ENCODE results near the gene DGCR2.

DGCR2 gene

GRCh38 chr22:19147195-19147780 is 25.1 kb upstream of the DGCR2 start:
- Histone ChIP-seq H3K9me3 (ENCODE audit: insufficient read depth, low read length) (no peaks in the 10 kb centered on the region), H2AFZ (ENCODE audit: low read depth, low read length) (no peak overlapping the region), H4K20me1 (ENCODE audit: insufficient read depth, low read length) (no peaks in the 10 kb centered on the region), H3K36me3 (replicated peaks; ENCODE audit: low read depth, low read length) (peaks cover 4% of the 10 kb centered on the region), H3K4me3 (ENCODE audit: low read length) (no peak overlapping the region), H3K79me2 (ENCODE audit: low read length) (peaks cover 18% of the 10 kb centered on the region), H3K4me1 (ENCODE audit: low read length) (peaks cover 7% of the 10 kb centered on the region), H3K27ac (ENCODE audit: low read length) (no peak overlapping the region), H3K9ac (ENCODE audit: low read length) (no peak overlapping the region), H3K27me3 (ENCODE audit: low read depth, low read length) (no peaks in the 10 kb centered on the region), H3K4me2 (ENCODE audit: low read length) (no peak overlapping the region)
- TF ChIP-seq CTCF (IDR thresholded peaks at IDR 0.05; ENCODE audit: low read depth, low read length) (no peak), EZH2phosphoT487 (IDR thresholded peaks at IDR 0.05; ENCODE audit: low read depth) (no peak)

DNA sequence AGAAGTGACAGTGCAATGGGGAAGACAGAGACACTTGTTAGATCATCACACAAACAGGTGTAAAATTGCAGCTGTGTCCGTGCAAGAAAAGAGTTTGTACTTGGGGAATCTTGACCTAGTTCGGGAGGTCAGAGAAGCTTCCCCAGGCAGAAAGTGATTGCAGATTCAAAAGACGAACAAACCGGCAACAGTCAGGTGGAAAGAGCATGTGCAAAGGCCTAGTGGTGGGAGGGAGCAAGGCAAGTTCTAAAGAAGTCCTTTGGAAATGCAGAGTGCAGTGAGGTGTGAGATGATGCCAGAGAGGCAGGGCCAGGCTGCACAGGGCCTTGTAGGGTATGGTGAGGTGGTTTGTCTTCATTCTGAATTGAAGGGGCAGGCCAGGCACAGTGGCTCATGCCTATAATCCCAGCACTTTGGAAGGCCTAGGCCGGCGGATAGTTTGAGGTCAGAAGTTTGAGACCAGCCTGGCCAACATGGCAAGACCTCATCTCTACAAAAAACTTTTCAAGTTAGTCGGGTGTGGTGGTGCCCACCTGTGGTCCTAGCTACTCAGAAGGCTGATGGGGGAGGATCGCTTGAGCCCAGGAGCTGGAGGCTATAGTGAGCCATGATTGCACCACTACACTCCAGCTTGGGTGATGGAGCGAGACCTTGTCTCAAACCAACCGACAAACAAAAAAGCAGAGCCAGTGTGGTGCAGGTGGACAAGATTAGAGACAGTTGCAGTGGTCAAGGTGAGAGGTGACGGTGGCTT is 24.2 kb upstream of the DGCR2 start:
- Histone ChIP-seq H3K27me3 (ENCODE audit: low read depth, low read length) (no peaks in the 10 kb centered on the region), H2AFZ (ENCODE audit: low read depth, low read length) (no peak overlapping the region), H3K79me2 (ENCODE audit: low read length) (peaks cover 18% of the 10 kb centered on the region), H3K36me3 (replicated peaks; ENCODE audit: low read depth, low read length) (peaks cover 6% of the 10 kb centered on the region), H3K9ac (ENCODE audit: low read length) (no peak overlapping the region), H3K27ac (ENCODE audit: low read length) (no peak overlapping the region), H4K20me1 (ENCODE audit: insufficient read depth, low read length) (no peaks in the 10 kb centered on the region), H3K9me3 (ENCODE audit: insufficient read depth, low read length) (no peaks in the 10 kb centered on the region), H3K4me1 (ENCODE audit: low read length) (peaks cover 7% of the 10 kb centered on the region), H3K4me3 (ENCODE audit: low read length) (no peak overlapping the region), H3K4me2 (ENCODE audit: low read length) (no peak overlapping the region)
- no peak for TF ChIP-seq CTCF (IDR thresholded peaks at IDR 0.05; ENCODE audit: low read depth, low read length)

- Histone ChIP-seq H3K9ac (ENCODE audit: low read length) (peak overlapping the region; percentile 80), H3K27ac (ENCODE audit: low read length) (no peak overlapping the region), H3K4me2 (ENCODE audit: low read length) (peak overlapping the region; percentile 98), H3K27me3 (ENCODE audit: low read depth, low read length) (no peaks in the 10 kb centered on the region), H2AFZ (ENCODE audit: low read depth, low read length) (peak overlapping the region; percentile 55), H3K4me1 (ENCODE audit: low read length) (peaks cover 7% of the 10 kb centered on the region), H3K79me2 (ENCODE audit: low read length) (peaks cover 18% of the 10 kb centered on the region), H3K9me3 (ENCODE audit: insufficient read depth, low read length) (no peaks in the 10 kb centered on the region), H3K4me3 (ENCODE audit: low read length) (peak overlapping the region; percentile 93), H4K20me1 (ENCODE audit: insufficient read depth, low read length) (no peaks in the 10 kb centered on the region), H3K36me3 (replicated peaks; ENCODE audit: low read depth, low read length) (peaks cover 27% of the 10 kb centered on the region)
- TF ChIP-seq CTCF (IDR thresholded peaks at IDR 0.05; ENCODE audit: low read depth, low read length) (no peak), EZH2phosphoT487 (IDR thresholded peaks at IDR 0.05; ENCODE audit: low read depth) (no peak)
Observed at GRCh38 chr22:19143967-19144400, 21.8 kb upstream of the DGCR2 start.

DNA sequence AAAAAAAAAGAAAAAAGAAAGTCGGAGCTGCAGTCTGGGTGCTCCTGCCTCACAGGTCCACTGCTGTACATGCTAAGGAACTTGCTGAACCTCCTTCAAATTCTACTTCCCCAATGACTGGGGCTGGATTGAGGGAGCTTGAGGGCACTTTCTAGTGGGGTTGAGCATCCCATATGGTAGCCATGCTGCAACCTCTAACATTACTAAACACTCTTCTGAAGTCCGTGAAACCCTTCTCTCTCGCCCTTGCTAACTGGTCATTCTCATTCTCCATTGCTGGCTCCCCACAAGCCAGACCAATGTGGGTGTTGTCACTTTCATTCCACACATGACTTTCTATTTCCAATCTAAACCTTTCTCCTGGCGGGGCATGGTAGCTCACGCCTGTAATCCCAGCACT is 21.0 kb upstream of the DGCR2 start:
- H2AFZ ChIP-seq (ENCODE audit: low read depth, low read length): no peak overlapping the region
- peaks cover 34% of the 10 kb centered on the region for H3K36me3 ChIP-seq (replicated peaks; ENCODE audit: low read depth, low read length)
- no peak overlapping the region for H3K27ac ChIP-seq (ENCODE audit: low read length)
- H4K20me1 ChIP-seq (ENCODE audit: insufficient read depth, low read length): no peaks in the 10 kb centered on the region
- TF ChIP-seq CTCF (IDR thresholded peaks at IDR 0.05; ENCODE audit: low read depth, low read length) (no peak), EZH2phosphoT487 (IDR thresholded peaks at IDR 0.05; ENCODE audit: low read depth) (no peak)
- H3K27me3 ChIP-seq (ENCODE audit: low read depth, low read length): no peaks in the 10 kb centered on the region
- no peak overlapping the region for H3K9ac ChIP-seq (ENCODE audit: low read length)
- H3K4me1 ChIP-seq (ENCODE audit: low read length): peaks cover 7% of the 10 kb centered on the region
- H3K9me3 ChIP-seq (ENCODE audit: insufficient read depth, low read length): no peaks in the 10 kb centered on the region
- H3K4me2 ChIP-seq (ENCODE audit: low read length): peak overlapping the region; percentile 98
- H3K4me3 ChIP-seq (ENCODE audit: low read length): peak overlapping the region; percentile 93
- H3K79me2 ChIP-seq (ENCODE audit: low read length): peaks cover 18% of the 10 kb centered on the region

Measured in OCI-LY3 (cell line).